ENCODE measurements around the gene FSCB.

DNA sequence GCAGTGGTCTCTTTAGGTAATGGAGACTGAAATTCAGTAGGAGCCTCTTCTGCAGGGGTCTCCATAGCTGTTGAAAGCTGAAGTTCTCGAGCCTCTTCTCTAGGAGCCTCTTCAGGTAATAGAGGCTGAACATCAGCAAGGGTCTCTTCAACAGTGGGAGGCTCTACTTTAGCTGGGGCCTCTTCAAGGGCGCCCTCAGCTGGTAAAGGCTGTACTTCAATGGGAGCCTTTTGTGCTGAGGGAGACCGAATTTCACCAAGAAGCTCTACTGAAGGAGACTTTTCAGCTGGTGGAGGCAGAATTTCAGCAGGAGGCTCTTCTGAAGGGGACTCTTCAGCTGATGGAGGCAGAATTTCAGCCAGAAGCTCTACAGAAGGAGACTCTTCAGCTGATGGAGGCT, 1.5 kb downstream of the FSCB start:
- no peak for TF ChIP-seq SIN3A (IDR thresholded peaks at IDR 0.05; ENCODE audit: borderline replicate concordance, insufficient read depth, low read depth, low read length)
- no peak for TF ChIP-seq CTCF (IDR thresholded peaks at IDR 0.05)

Data from Panc1 (cell line).